Mesodermal cell (in vitro differentiated cells): ENCODE data around the gene AP2A2.

ENCODE experiments used
- H3K27ac ChIP-seq: 2 replicates; pipeline ENCODE4 v1.7.0; 2013; ENCODE audit warnings: mild to moderate bottlenecking, low read depth, low read length, moderate library complexity; ENCODE audit not compliant: severe bottlenecking
- H3K36me3 ChIP-seq: 2 replicates; pipeline ENCODE4 v1.7.1; 2013; ENCODE audit warnings: mild to moderate bottlenecking, low read length, moderate library complexity; ENCODE audit not compliant: control insufficient read depth, insufficient read depth
- H3K4me1 ChIP-seq: one replicate; pipeline ENCODE4 v1.7.1; 2013; ENCODE audit warnings: mild to moderate bottlenecking, low read length; ENCODE audit not compliant: insufficient read depth, control insufficient read depth, poor library complexity, severe bottlenecking
- H3K4me3 ChIP-seq: 2 replicates; pipeline ENCODE4 v1.7.0; 2013; ENCODE audit warnings: low read length, control low read depth, mild to moderate bottlenecking; ENCODE audit not compliant: insufficient read depth, poor library complexity, severe bottlenecking; ENCODE audit errors: extremely low read depth
- H3K9me3 ChIP-seq: 2 replicates; pipeline ENCODE4 v1.7.1; 2013; ENCODE audit warnings: mild to moderate bottlenecking, low read length, moderate library complexity; ENCODE audit not compliant: control insufficient read depth
- whole genome bisulfite sequencing, 2 experiments: methylation state at CpG; one replicate each; pipeline ENCODE4 v1.1.5; 2013; ENCODE audit warnings: missing lambda C conversion rate in 2 of 2; ENCODE audit not compliant: insufficient coverage in 2 of 2; 5-methylcytosine and 5-hydroxymethylcytosine counted together

The AP2A2 gene

DNA sequence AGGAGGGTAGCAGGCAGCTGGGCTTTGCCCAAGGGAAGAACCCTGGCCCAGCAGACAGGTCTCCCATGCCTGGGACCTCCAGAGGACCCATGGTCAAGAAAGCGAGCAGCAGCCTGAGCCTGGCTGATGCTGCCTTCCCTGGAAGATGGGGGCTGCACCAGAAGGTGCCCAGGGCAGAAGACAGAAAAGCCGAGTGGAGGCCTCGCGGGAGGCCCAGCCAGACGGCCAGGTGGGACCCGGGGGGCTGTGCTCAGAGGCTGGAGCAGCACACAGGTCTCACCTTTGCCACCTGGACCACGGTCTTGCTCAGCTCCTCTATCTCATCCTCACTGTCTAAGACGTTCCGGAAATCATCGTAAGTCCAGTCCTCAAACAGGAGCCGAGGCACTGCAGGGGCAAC is 25.9 kb upstream of the AP2A2 start:
- no peaks in the 10 kb centered on the region for H3K9me3 ChIP-seq
- no peak overlapping the region for H3K27ac ChIP-seq
- H3K4me3 ChIP-seq: no peak overlapping the region
- WGBS, 2 experiments: 92 to 95% methylated on average over 11 of the region's 11 CpGs
- H3K36me3 ChIP-seq: peaks cover 49% of the 10 kb centered on the region
- peaks cover 3% of the 10 kb centered on the region for H3K4me1 ChIP-seq

DNA sequence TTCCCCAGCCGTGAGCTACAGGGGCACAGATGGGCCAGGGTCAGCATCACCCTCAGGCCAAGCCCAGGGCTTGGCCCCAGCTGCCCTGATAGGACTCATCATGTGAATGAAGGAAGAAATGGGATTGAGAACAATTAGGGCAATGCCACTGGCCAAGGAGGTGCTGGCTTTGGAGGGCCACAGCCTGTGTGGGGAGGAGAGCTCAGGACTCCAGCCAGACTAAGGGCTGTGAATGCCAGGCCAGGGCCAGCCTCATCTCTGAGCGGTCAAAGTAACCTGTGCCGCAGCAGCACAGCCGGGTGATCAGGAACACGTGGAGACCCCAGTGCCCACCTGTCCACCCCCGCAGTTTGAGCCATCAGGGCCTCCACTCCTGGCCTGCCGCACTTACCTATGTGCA is 25.1 kb upstream of the AP2A2 start:
- Histone ChIP-seq H3K9me3 (no peaks in the 10 kb centered on the region), H3K4me1 (peaks cover 3% of the 10 kb centered on the region), H3K4me3 (no peak overlapping the region), H3K27ac (no peak overlapping the region), H3K36me3 (peaks cover 54% of the 10 kb centered on the region)
- 94 to 95% methylated on average over 6 of the region's 7 CpGs for WGBS, 2 experiments

DNA sequence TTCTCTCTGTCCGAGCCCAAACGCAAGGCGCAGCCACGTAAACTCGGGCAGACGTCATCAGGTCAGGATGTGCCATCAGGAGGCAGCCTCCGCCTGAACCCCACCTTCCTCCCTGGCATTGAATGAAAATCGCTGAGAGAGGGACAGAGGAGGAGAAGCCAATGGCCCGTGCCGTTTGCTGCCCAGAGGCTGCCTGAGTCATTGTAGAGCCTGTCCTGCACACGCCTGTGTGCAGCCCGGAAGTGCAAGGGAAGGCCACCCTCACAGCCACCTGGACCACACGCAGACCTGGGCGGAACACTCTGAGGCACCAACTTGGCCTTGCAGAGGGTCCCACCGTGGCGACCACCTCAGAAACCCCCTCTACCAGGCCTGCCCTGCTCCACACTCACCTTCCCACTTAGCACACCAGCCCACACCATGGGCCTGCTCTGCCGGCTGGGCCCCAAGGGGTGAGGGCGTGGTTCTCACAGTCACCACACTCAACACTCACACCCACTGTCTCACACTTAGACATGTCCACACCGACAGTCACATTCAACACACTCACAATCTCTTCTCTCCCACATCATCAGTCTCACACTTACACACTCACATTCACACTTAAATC is 24.1 kb upstream of the AP2A2 start:
- Histone ChIP-seq H3K27ac (no peak overlapping the region), H3K4me1 (peaks cover 3% of the 10 kb centered on the region), H3K4me3 (no peak overlapping the region), H3K9me3 (no peaks in the 10 kb centered on the region), H3K36me3 (peaks cover 61% of the 10 kb centered on the region)
- WGBS, 2 experiments: 95% methylated on average over 17 to 19 of the region's 19 CpGs

DNA sequence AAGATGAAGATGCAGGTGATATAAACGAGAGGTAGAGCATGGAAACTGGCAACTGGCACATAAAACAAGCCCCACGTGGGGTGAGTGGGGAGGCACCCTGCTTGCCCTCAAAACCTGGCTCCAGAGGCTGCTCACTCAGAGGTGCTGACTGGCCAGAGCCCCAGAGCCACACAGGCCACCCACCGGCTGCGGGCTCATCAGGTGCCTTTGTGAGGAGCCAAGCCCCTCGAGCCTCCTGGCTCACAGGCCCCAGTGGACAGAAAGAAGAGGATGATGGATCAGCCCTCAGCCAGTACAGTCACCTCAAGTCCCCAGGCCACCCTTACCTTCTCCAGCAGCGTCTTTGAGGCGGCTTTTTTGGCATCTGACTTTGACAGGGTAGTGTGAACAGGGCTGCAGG is 21.3 kb upstream of the AP2A2 start:
- 100% methylated on average over 4 to 5 of the region's 7 CpGs for WGBS, 2 experiments
- Histone ChIP-seq H3K9me3 (no peaks in the 10 kb centered on the region), H3K4me1 (peaks cover 2% of the 10 kb centered on the region), H3K27ac (no peak overlapping the region), H3K36me3 (peaks cover 62% of the 10 kb centered on the region), H3K4me3 (no peak overlapping the region)

DNA sequence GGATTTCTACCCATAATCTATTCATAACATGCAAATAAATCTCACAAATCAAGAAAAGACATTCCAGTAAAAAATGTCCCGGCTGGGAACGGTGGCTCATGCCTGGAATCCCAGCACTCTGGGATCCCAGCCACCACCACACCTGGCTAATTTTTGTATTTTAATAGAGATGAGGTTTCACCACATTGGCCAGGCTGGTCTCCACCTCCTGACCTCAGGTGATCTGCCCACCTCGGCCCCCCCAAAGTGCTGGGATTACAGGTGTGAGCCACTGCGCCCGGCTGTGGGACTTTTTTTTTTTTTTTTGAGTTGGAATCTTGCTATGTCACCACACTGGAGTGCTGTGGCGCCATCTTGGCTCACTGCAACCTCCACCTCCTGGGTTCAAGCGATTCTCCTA is 19.7 kb upstream of the AP2A2 start:
- 100% methylated on average over 3 of the region's 7 CpGs for WGBS, 2 experiments
- no peaks in the 10 kb centered on the region for H3K9me3 ChIP-seq
- no peak overlapping the region for H3K27ac ChIP-seq
- H3K36me3 ChIP-seq: peaks cover 47% of the 10 kb centered on the region
- H3K4me1 ChIP-seq: peaks cover 5% of the 10 kb centered on the region
- H3K4me3 ChIP-seq: no peak overlapping the region

DNA sequence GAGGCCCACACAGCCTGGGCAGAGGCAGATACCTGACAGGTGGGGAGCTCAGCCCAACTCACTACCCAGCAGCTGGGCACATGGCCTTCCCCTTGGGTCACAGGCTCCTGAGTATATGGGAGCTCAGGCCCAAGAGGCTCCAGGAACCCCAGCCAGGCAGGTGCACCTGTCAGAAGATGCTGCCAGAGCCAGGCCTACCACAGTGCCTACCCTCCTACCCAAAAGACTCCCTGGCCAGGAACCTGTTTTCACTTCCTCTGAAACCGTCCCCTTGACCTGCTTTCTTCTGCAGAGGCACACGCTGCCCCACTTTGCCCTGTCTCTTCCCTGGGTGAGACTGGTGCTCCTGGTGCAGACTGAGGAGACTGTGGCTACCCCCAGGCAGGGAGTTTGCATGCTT is 18.0 kb upstream of the AP2A2 start:
- Histone ChIP-seq H3K4me3 (no peak overlapping the region), H3K9me3 (no peaks in the 10 kb centered on the region), H3K36me3 (peaks cover 40% of the 10 kb centered on the region), H3K4me1 (peaks cover 8% of the 10 kb centered on the region), H3K27ac (no peak overlapping the region)
- 85 to 100% methylated on average over 2 of the region's 2 CpGs for WGBS, 2 experiments

DNA sequence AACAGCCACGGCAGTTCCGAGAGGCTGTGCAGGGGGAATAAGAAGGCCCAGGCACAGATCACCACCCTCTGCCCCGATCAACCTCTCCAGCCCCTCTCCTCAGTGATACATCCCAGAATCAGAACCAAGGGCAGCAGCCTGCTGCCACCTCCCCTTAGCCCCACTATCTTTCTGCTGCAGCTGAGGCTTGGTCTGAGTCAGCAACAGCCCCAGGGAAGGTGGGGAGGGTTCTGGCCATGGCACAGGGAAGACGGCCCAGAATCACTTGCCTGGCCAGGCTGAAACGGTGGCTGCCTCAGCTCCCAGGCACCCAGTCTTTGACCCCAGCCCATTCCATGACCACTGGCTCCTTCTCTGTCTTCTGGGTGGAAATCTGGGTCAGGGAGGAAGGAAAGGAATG is 17.4 kb upstream of the AP2A2 start:
- Histone ChIP-seq H3K4me1 (peaks cover 8% of the 10 kb centered on the region), H3K36me3 (peaks cover 36% of the 10 kb centered on the region), H3K27ac (no peak overlapping the region), H3K4me3 (no peak overlapping the region), H3K9me3 (no peaks in the 10 kb centered on the region)
- WGBS, 2 experiments: 90 to 98% methylated on average over 4 to 5 of the region's 5 CpGs

DNA sequence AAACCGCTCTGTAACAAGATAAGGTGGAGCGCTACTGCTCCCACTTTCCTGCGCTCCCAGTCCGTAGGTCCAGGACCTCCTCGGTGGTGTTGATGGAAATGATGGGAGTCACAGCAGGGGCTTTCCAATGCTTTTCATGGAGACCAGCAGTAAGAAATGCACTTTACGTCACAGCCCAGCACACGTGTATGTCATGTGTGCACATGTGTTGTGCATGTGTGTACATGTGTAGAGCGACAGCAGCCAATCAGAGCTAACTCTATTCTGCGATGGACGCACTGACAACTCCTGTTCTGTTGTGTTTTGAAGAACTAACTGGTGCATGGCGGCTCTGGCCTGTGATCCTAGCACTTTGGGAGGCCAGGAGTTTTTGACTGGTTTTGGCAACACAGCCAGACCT is 16.3 kb upstream of the AP2A2 start:
- no peaks in the 10 kb centered on the region for H3K9me3 ChIP-seq
- WGBS, 2 experiments: 91 to 94% methylated on average over 8 to 11 of the region's 11 CpGs
- H3K4me3 ChIP-seq: peak overlapping the region; percentile 97
- no peak overlapping the region for H3K27ac ChIP-seq
- H3K4me1 ChIP-seq: peaks cover 8% of the 10 kb centered on the region
- peaks cover 26% of the 10 kb centered on the region for H3K36me3 ChIP-seq

DNA sequence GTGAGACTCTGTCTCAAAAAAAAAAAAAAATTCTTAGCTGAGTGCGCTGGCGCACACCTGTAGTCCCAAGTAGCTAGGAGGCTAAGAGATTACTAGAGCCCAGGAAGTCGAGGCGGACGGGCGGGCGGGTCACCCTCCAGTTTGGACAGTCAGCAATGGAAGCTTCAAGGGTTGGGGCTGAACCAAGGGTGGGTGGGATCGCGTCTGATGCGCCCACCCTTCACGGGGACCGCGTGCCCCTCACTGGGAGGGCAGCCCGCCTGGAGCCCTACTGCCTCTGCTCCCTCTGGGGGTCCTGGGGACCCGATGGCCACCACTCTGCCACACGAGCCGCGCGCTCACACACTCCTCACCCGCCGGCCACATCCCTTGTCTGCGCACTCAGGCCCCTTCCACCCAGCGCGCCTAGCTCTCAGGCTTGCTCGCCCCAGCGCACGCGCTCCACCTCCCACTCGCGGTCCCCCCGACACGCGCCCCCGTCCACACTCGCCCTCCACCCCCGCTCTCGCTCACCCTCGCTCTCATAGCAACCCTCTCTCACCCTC is 15.6 kb upstream of the AP2A2 start:
- Histone ChIP-seq H3K27ac (peak overlapping the region; percentile 29), H3K36me3 (peaks cover 19% of the 10 kb centered on the region), H3K4me1 (peaks cover 8% of the 10 kb centered on the region), H3K4me3 (peak overlapping the region; percentile 97), H3K9me3 (no peaks in the 10 kb centered on the region)
- WGBS, 2 experiments: 6 to 8% methylated on average over 22 to 36 of the region's 38 CpGs

DNA sequence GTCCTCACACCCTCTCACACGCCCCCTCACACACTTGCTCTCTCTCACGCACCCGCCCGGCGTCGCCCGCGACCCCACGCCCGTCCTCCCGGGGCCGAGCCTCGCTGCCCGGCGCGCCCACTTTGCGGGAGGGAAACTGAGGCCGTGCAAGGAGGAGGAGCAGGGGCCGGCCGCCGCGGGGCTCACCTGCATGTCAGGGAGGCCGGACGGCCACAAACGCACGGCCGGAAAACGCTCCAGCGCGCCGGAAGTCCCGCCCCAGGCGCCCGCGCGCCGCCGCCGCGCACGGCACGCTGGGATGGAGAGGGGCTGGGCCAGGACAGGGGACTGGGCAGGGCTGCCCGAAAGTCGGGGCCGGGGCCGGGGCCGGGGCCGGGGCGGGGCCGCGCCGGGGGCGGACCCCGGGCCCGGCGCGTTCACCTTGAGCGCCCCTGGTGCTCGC is 15.1 kb upstream of the AP2A2 start, which contains the start of gene CHID1:
Gene CHID1 (minus strand): TSS at position 222 of the 442 bp plus-strand sequence. CDS start 5,994 bp downstream, outside the sequence.
- WGBS, 2 experiments: 0% methylated on average over 26 to 30 of the region's 59 CpGs
- Histone ChIP-seq H3K27ac (peak within 1 kb of the TSS; percentile 72), H3K9me3 (no peaks in the 10 kb centered on the region), H3K36me3 (peaks cover 19% of the 10 kb centered on the region), H3K4me3 (peak within 1 kb of the TSS; percentile 97), H3K4me1 (peaks cover 8% of the 10 kb centered on the region)
